HG02642 (cell line): ENCODE results near the gene LCN15.
A peak's percentile ranks its signal among the peaks of the same experiment; 100 is the strongest.

Source experiments
- ATAC-seq: cut with Tn5 transposase; IDR thresholded peaks from one replicate; pipeline ENCODE4 v1.9.1; 2021; ENCODE audit warnings: mild to moderate bottlenecking; ENCODE audit not compliant: unreplicated experiment, poor library complexity

LCN15 gene

DNA sequence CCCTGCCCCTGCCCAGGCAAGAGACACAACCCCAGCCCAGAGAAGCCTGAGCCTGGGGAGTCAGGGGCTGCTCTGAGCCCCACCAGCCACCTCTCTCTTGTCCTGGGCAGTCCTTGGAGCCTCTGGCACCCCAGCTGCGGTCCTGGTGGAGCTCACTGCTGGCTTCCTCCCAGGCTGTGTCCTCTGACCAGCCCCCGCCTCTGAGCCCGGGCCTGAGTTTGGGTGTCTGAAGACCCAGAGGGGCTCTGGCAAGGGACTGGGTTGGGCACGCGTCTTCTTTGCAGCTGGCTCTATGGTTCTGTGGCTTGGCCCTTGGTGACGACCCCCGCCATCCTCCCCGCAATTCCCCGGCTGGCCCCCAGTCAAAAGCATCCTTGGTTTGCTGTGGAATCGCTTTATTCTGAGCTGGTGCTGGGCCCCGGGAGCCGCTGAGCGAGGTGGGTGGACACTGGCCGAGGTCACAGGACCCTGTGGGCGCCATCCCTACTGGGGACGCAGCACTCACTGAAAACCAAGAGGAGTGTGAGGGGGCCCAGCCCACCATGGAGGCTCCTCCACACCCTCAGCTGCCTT lies 20.6 kb downstream of the LCN15 start:
- ATAC-seq = no peak

DNA sequence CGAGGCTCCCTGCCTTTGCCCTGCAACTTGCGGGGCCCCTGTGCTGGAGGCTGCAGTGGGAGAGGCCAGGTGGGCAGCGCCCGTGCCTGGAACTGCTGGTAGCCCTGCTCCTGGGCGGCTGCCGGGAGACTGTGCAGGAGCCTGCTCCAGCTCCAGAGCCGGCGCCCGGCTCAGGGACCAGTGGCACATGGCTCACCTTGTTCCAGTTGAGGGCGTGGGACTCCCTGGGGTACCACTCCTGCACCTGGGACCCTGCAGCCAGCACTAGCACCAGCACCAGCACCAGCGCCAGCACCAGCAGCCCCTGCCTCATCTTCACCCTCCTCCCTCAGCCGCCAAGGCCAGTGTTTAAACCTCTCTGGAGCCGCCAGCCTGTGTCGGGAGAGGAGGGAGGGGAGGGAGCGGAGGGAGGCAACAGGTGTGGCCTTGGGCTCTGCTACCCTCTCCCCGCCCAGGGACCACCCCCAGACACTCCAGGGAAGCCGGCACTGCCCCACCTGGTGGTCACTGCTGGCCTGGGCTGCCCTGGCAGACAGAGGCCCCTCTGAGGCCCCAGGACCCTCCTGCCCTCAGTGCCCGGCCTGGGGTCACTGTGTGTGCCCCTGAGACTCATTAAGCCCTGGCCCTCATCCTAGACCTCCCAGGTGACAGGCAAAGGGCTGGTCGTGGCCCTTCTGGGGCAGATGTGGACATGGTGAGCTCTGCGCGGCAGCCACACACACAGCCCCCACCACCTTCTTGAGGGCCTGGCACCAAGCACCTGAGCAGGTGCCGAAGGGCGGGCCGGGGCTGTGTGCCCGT lies 21.5 kb downstream of the LCN15 start, which contains the start of gene LCN10:
Gene LCN10, minus strand, starts transcription at position 350 of the 801 bp plus-strand sequence. Its CDS starts 37 bp downstream, at position 313.
- ATAC-seq = no peak

DNA sequence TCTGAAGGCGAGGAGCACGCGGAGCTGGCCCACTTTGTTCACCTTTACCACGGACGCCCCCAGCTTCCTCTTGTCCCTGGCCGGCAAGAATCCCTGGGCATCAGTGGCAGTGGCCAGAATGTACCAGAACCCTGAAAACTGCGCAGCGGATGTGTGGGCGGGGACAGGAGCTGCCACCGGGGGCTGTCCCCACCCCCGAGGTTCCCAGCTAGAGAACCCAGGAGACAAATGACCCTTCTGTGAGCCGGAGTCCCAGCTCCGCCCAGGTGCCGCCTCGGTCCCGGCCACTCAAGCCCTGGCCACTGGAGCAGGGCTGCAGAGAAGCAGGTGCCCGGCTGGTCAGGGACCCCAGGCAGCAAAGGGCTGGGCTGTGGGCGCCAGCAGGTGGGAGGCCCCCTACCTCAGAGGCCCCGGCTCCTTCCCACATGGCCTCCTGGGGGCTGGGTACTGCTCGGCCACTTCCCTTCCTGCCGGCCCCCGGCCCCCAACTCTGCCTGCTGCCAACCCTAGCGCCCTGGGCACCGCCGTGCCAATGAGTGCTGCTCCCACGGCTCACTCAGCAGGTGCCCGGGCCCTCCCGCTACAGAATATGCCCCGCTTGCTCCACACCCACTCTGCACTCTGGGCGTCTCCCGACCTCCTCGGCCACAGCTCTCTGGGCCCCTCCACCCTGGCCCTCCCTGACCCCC lies 22.3 kb downstream of the LCN15 start:
- ATAC-seq = no peak

DNA sequence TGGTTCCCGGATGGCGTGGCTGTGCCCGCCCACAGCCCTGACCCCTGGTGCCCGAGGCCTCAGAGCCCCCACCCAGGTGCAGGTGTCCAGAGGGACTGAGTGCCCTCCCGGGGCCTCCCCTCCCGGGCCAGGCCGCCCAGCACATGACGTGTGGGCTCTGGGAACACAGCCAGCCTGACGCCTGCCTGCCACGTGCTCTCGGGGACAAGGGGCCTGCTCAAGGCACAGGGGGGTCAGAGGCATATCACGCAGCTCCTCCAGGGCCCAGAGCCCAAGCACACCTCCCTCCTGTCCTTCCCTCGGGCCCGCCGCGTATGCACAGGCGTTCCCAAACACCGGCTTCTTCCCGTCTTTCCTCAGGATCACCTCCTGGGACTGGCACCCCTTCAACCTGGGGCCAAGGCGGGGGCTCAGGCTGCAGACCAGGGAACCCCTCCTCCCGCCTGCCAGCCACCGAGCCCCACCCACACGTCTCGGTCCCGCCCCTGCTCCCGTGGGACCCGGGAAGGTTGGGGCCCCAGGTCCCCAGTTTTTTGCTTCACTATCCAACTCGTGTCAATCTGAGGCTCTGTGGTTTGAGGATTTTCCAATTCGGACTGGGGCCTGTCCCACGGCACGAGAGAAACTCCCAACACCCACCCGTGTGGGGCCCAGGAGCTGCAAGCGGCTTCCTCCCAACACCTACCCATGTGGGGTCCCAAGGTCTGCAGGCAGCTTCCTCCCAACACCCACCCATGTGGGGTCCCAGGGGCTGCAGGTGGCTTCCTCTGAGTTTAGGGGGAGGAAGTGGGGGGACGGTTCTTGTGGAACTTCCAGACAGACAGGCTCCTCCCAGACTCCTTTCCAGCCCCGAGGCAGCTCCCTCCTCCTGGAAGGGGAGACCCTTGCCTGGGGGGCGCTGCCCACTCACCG lies 23.1 kb downstream of the LCN15 start:
- no peak for ATAC-seq

DNA sequence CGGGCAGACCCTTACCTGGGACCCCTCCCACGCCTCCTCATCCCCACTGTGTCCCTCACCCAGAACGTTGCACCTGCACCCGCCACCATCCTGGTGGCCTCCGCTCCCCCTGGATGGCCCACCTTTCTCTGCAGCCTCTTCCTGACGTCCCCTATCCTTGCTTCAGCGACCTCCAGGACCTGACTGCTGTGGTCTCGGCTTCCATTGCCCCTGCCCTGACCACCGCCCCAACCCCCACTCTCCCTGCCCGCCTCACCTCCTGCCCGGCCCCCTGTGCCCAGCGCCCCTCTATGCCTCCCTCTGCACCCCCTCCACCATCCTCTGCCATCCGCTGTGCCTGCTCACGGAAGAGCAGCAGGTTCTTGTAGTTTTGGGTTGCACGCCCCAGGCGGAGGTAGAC lies 23.8 kb downstream of the LCN15 start:
- ATAC-seq = no peak

DNA sequence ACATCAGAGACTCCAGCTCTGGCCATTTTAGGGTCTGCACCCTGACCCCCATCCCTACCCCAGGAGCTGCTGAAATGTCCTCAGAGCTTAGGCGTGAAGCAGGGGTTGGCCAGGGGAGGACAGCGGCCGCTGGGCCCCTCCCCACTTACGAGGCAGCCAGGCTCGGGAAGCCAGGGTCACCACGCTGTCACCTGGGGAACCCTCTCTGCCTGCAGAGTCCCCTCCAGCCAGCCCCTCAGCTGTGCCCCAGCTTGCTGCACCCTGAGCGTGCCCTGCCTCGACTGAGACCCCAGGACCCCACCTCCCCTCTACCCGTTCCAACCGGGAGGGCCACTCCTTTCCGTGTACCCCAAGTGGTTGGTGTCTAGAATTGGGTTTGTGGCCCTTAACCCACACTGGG lies 24.2 kb downstream of the LCN15 start:
- ATAC-seq = no peak

DNA sequence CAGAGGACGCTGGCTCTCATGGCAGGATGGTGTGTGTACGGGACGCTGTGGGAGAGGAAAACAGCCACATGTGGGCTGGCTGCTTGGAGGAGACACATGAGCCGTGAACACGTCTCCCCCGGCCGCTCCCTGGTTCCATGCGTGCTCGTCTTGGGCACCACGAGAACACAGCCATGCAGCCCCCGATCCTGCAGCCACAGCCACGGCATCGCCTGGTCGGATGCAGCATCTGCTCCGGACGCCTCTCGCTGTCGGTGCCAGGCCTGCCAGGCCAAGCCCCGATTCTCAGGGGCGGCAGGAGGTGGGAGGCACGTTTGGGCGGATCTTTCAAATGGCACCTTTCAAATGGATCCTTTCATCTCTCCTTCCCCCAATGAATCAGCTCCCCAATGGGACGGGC lies 24.8 kb downstream of the LCN15 start:
- ATAC-seq = no peak

DNA sequence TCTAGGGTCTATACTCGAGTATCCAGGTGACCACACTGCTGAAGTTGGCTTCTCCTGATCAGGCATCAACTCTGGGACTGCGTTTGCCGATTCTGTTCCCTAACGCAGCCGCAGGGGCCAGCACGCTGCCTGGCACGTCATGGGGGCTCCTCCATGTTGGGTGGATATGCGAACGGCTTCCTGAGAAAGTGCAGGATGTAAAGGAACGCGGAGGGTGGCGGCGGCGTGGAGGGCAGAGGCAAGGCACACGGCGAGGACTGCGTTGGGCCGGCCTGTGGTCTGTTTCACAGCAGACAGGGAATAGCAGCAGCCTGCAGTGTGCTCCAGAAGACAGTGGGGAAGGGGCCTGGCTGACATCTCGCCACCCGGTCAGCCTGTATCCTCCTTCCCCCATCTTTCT lies 25.4 kb downstream of the LCN15 start:
- no peak for ATAC-seq

DNA sequence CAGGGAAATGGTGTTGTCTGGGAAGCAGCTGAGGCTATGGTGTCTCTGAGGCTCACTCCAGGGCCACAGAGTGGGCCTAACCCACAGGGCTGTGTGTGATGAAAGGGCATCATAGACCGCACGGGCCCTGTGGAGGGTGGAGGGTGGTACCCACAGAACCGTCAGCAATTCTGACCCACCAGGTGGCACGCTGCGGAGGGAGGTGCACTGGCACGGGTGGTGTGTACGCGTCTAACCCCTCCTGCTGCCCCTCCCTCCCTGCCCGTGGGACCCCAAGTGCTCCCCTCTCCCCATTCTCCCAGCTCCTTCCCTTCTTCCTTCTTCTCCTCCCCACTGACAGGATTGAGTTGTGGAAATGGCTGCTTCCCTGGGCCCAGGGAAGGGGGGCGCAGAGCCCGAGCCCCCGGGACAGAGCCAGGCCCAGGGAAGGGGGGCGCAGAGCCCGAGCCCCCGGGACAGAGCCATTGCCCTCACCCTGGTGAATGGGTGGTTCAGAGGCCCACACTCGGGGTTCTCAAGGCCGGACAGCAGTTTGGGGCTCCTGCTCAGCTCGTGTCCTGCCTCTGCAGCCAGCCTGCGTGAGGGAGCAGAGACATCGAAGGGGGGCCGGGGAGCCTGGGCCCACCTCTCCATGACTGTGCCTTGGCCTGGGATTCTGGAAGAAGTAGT lies 28.4 kb downstream of the LCN15 start:
- no peak for ATAC-seq

DNA sequence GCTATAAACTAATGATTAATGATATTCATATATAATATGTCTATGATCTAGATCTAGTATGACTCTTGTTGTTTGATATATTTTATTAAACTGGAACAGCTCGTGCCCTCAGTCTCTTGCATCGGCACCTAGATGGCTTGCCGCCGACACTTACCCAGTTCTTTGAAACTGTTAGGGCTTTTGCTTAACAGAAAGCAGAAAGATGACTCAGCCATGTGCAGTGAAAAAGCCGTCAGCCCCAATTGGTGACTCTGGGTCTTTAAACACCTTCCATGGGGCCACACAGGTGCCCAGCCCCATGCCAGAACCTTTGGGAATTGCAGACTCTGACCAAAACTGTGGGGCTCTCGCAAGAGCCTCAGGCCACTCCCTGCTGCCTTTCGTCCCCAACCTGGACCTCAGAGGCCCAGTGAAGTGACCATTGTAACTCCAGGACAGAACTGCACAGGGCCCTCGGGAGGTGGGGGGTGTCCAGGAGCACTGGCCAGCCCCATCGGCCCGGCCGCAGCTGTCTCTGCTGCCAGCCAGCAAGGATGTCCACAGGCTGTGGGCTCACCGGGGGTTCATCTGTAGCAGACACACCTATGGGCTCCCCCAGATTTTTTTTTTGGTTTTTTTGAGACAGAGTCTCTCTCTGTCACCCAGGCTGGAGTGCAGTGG lies 29.4 kb downstream of the LCN15 start:
- no peak for ATAC-seq

DNA sequence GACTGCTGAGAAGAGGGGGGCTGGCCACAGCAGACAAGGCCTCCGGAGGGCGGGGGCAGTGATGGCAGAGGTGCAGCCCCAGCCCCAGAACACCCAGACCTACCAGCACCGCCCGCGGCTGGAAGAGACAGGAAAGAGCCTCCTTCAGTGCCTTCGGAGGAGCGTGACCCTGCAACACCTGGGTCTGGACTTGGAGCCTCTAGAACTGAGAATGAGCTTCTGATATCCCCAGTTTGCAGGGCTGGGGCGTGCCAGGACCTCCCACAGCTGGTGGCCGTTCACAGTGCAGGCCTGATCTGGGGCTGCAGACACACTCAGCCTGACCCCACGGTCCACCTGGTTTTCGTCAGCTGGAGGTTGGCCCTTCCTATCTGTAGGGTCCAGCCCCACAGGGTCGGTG lies 30.7 kb downstream of the LCN15 start:
- ATAC-seq = no peak

DNA sequence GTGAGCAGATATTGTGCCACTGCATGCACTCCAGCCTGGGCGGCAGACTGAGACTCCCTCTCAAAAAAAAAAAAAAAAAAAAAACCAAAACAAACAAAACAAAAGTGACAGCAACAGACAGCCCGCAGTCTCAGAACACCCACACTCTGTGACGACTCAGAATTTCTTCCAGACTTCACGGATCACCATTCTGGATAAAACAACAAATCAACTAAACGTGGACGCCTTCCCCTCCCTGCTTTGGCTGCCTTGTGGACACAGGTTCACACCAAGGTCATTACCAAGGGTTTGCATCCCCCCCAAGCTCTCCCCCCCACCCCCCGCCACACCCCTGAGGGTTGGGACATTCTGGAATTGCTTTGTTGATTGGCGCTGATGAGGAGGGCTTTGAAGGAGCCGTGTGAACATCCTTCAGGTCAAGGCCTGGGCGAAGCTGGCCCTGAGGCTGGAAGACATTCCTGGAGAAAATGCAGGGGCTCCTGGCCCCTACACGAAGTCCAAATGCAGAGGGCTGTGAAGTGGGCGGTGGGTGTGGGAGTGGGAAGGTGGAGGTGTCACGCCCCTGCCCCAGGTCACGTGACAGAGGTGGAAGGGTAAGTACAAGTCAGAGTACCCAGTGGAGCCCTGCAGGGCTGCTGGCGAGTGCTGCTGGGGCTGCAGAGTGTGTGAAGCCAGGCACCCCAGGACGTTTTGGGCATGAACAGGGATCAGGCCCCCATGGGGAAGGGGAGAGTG lies 31.7 kb downstream of the LCN15 start:
- no peak for ATAC-seq

DNA sequence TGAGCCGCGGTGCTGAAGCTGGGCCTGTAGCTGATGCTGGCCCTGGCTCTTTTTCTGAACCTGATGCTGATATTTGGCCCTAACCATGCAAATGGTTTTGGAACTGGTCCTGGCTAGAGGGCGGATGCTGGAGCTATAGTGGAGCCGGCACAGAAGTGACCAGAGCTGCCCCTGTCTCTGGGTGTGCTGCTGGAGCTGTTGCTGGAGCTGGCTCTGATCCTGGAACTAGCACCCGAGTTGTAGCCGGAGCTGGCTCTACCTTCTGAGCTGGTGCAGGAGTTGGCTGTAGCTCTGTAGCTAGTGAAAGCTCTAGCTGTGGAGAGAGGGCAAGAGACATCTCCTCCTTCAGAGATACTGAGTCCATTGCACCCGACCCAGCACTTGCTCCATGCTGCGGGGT lies 34.4 kb downstream of the LCN15 start:
- no peak for ATAC-seq

DNA sequence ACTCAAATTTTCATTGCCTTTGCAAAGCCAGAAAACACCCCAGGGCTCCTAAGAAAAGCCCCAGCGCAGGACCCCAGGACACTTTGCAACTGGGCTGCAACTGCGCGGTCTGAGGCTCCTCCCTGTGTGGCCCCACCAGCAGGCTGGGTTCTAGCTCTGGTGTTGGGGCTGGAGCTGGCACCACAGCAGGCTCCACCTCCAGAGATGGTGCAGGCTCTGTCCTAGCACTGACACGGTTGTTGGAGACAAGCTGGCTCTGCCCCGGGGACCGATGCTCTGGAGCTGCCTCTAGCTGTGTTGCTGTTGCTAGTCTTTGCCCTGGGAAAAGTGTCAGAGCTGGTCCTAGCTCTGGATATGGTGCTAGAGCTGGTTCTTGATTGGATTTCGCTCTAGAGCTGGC lies 35.2 kb downstream of the LCN15 start:
- no peak for ATAC-seq

DNA sequence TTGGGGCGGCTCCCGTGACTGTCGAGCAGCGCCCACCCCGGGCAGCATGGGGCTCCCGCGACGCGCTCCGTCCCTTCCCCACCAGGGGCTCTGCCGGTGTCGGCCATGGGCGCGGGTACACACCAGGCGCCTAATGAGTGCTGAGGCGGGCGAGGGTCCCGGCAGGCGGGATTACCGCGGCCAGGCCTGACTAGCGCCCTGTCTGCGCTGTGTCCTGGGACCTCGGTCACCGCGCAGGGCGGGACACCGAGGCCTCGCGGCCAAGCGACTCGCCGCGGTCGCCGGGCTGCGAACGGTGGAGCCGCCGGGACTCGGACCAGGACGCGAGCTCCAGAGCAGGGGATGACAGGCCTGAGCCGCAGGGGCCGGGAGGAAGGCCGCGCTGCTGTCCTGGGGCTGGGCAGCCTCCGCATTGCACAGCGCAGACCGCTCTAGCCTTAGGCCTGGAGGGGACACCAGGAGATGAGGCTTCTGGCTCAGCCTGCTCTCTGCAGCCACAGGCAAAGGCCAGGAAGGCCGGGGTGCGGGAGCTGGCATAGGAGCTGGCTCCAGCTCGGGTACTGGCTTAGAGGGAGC lies 35.7 kb downstream of the LCN15 start:
- peak; percentile 20 for ATAC-seq

DNA sequence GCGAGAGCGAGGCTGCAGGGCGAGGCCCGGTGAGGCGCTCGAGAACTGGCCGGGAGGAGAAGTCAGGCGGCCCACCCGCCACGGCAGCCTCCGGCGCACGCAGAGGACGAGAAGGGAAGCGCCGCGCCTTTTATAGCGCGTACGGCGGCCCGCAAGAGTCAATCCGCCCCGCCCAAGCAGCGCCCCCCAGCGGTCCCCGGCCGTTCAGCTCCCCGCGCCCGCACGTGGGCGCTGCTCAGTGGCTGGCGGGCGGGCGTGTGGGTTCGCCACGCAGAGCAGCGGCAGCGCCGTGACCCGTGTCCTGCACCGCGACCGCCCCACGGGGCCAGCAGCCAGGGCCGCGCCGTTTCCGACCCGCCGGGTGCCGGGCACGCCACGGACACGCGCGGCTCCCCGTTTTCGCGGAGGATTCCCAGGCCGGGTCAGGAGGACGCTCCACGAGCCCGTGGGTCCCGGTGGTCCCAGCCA lies 36.2 kb downstream of the LCN15 start:
- ATAC-seq = peak; percentile 70

DNA sequence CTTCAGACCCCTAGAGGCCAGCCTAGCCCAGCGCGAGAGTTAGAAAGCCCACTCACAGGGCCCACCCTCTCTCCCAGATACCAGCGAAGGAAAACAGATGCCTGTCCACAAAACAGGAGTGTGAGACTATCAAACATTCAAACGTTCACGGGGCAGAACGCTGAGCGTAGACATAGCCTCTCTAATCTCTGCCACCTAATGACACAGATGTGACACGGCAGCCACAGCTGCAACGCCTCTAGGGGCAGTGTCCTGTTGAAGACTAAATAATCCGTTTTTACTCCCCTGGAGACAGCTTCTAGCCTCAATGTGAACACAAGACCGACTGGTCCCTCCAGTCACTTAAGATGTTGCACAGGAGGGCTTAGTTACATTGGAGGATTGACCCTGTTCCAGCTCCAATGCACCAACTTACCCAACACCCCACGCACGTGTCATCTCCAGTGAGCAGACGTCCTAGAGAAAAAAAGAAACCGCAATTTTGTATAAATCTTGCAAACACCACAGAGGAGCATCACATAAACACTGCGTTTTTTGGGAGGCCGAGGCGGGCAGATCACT lies 37.6 kb downstream of the LCN15 start:
- no peak for ATAC-seq

DNA sequence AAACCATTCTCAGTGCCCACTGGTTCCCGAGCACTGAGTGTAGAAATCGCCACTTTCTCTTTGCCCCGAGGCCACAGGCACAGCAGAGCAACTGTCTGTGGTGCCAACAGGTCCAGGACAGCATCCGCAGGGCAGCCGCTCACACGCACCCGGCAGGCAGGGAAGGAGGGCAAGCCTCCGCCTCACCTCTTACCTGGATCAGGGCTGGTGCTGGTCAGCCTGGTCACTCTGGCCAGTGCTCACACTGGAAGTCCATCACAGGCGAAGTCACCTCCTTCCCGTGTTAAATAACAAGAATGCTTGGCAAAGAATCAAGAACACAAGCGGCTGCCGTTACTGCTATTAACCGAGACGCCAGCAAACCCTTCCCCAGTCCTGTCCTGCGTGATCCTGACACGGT lies 38.2 kb downstream of the LCN15 start:
- ATAC-seq = no peak
